HG03097 (cell line): ENCODE data around the gene TSHR.
A peak's percentile ranks its signal among the peaks of the same experiment; 100 is the strongest.
"Not testable (repeated sequence)": the region's sequence is repeated elsewhere in the genome, so short reads cannot be mapped to it uniquely, and the experiment has no call there.

Experiments
- ATAC-seq: cut with Tn5 transposase; IDR thresholded peaks from one replicate; pipeline ENCODE4 v1.9.1; 2021; ENCODE audit not compliant: unreplicated experiment, low FRiP score

The TSHR gene

GRCh38 chr14:80948291-80948690, 7.1 kb upstream of the TSHR start:
- ATAC-seq = no peak

- no peak for ATAC-seq
These were observed 3.9 kb upstream of the TSHR start for GRCh38 chr14:80951491-80951890.

- ATAC-seq = not testable (repeated sequence)
These were observed 2.2 kb upstream of the TSHR start for GRCh38 chr14:80953211-80953610.

- no peak for ATAC-seq
These were observed 628 bp upstream of the TSHR start for GRCh38 chr14:80954687-80955299.

GRCh38 chr14:80956102-80956501, 681 bp downstream of the TSHR start:
- ATAC-seq = no peak

GRCh38 chr14:80956922-80957321, 1.5 kb downstream of the TSHR start:
- no peak for ATAC-seq

GRCh38 chr14:80957613-80958012, 2.2 kb downstream of the TSHR start:
- no peak for ATAC-seq

GRCh38 chr14:80958226-80958625, 2.8 kb downstream of the TSHR start:
- no peak for ATAC-seq

- ATAC-seq = no peak
These were observed 3.5 kb downstream of the TSHR start for GRCh38 chr14:80958939-80959338.

- peak; percentile 98 for ATAC-seq
These were observed 4.1 kb downstream of the TSHR start for GRCh38 chr14:80959496-80959895.

- ATAC-seq = no peak
These were observed 9.6 kb downstream of the TSHR start for GRCh38 chr14:80965037-80965436.

- ATAC-seq = no peak
These were observed 18.7 kb downstream of the TSHR start for GRCh38 chr14:80973931-80974641.

- ATAC-seq = no peak
These were observed 19.3 kb downstream of the TSHR start for GRCh38 chr14:80974679-80975078.

- ATAC-seq = no peak
These were observed 21.8 kb downstream of the TSHR start for GRCh38 chr14:80977221-80977620.

GRCh38 chr14:80978403-80978802, 23.0 kb downstream of the TSHR start:
- no peak for ATAC-seq

- ATAC-seq = no peak
These were observed 24.5 kb downstream of the TSHR start for GRCh38 chr14:80979951-80980350.

- ATAC-seq = no peak
These were observed 25.7 kb downstream of the TSHR start for GRCh38 chr14:80981156-80981555.

- no peak for ATAC-seq
These were observed 26.3 kb downstream of the TSHR start for GRCh38 chr14:80981673-80982072.

- no peak for ATAC-seq
These were observed 27.3 kb downstream of the TSHR start for GRCh38 chr14:80982711-80983110.

- ATAC-seq = no peak
These were observed 32.0 kb downstream of the TSHR start for GRCh38 chr14:80987235-80988032.

- no peak for ATAC-seq
These were observed 32.8 kb downstream of the TSHR start for GRCh38 chr14:80988192-80988591.
